LNCAP (cell line): ENCODE measurements around the gene LZIC.

Source experiments
- TF ChIP-seq, protein P1 (sequence below): fragments of 450-650 bp; IDR thresholded peaks from 2 replicates; pipeline ENCODE4 v1.5.1; 2017; ENCODE audit warnings: mild to moderate bottlenecking

The LZIC gene

GRCh38 chr1:9909234-9910046 is 33.8 kb downstream of the LZIC start:
- TF ChIP-seq, protein P1, sequence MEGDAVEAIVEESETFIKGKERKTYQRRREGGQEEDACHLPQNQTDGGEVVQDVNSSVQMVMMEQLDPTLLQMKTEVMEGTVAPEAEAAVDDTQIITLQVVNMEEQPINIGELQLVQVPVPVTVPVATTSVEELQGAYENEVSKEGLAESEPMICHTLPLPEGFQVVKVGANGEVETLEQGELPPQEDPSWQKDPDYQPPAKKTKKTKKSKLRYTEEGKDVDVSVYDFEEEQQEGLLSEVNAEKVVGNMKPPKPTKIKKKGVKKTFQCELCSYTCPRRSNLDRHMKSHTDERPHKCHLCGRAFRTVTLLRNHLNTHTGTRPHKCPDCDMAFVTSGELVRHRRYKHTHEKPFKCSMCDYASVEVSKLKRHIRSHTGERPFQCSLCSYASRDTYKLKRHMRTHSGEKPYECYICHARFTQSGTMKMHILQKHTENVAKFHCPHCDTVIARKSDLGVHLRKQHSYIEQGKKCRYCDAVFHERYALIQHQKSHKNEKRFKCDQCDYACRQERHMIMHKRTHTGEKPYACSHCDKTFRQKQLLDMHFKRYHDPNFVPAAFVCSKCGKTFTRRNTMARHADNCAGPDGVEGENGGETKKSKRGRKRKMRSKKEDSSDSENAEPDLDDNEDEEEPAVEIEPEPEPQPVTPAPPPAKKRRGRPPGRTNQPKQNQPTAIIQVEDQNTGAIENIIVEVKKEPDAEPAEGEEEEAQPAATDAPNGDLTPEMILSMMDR, result no peak

- TF ChIP-seq, protein P1, result no peak
Observed at GRCh38 chr1:9908871-9909233, 34.3 kb downstream of the LZIC start.

GRCh38 chr1:9907441-9907840 is 35.8 kb downstream of the LZIC start:
- TF ChIP-seq, protein P1, result no peak

GRCh38 chr1:9906466-9906865 is 36.7 kb downstream of the LZIC start:
- TF ChIP-seq, protein P1, result no peak

- TF ChIP-seq, protein P1, result no peak
Observed at GRCh38 chr1:9905010-9905409, 38.2 kb downstream of the LZIC start.

DNA sequence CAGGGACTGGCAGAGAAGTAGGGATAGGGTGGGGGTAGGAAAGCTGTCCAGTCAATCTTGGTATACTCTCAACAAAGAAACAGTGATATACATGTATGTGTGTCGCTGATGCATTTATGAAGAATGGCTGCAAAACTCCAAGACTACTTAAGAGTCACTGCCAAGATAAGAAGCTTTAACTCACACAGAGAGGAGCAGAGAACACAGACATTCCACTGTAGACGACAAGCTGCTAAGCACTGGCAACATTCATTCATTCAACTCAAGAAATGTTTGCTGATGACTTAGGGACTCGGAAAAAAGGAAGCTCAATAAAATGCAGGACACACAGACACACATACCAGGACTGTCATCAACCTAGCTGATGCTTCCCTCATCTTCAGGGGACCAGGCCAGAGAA is 38.6 kb downstream of the LZIC start:
- TF ChIP-seq, protein P1, result no peak

DNA sequence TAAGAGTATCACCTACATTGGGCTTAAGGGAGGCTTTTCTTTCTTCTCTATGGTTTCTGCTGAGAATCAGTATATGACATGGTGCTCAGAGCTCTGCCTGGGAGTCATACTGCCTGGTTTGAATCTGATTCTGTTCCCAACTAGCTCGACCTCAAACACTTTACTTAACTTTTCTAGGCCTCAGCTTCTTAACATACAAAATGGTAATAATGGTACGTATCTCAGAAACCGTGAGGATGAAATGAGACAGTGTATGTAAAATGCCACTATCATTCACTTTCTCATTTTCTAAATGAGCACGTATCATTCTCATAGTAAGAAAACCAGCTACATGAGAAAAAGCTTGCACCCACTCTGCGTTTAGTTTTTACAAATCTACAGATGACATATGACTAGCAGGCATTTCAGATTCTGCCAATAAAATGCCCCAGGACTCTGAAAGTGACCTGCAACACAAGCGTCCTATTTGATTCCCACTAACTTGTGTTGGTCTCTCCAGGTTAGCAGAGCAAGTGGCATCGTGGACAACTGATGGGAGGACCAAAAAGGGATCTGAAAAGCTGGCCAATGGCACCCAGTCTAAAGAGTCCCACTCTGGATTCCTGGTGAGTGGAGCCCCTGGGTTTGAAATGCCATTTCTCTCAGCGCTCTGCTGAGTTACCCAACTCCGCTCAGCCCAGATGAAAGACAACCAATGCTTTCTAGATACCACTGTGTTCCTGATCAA is 39.2 kb downstream of the LZIC start:
- TF ChIP-seq, protein P1, result no peak
